ENCODE results near the gene HEATR9. TPM values are rescaled to one million over a fixed set of nuclear protein-coding genes. Genes with fewer than 3 reads are reported as not detected.

The HEATR9 gene
- total and polyA plus RNA-seq, 3 experiments from 2014 or later: 0.55 to 2.6 (median 2.3) TPM

- H3K36me3 Mint-ChIP-seq: peaks cover 23 to 51% (median 42%) of the 10 kb centered on the region in 3 donors
- H3K4me3 Mint-ChIP-seq: peak within 1 kb of the TSS; percentile 92 to 99 (median 97)
- peak within 1 kb of the TSS; percentile 89 to 98 (median 92) for H3K27ac Mint-ChIP-seq
- H3K27ac ChIP-seq (ENCODE audit: low read depth, low read length): peak within 1 kb of the TSS; percentile 84
- H3K4me1 ChIP-seq (ENCODE audit: insufficient read depth, low read length): peaks cover 27% of the 10 kb centered on the region
- H3K27me3 ChIP-seq (ENCODE audit: insufficient read depth, low read length, poor library complexity, severe bottlenecking): no peaks in the 10 kb centered on the region
- H3K27me3 Mint-ChIP-seq: no peaks in the 10 kb centered on the region
- no peaks in the 10 kb centered on the region for H3K9me3 ChIP-seq (ENCODE audit: low read length)
- DNase-seq: peak in 4 of 5 donors; percentile 71 to 92 (median 78)
- peak within 1 kb of the TSS; percentile 76 for H3K4me3 ChIP-seq (ENCODE audit: low read length)
- H3K36me3 ChIP-seq (ENCODE audit: insufficient read depth, low read length): no peaks in the 10 kb centered on the region
- ChIA-PET CTCF (interaction anchor here (0.7 to 15.3 kb wide), 12 partner anchors 9 to 116 kb away, joined by 3 to 144 read pairs (median 5); partner anchors contain the start of genes HEATR9, RDM1 and TAF15), POLR2A (interaction anchor here (0.6 to 4.2 kb wide), 13 partner anchors 9 to 223 kb away, joined by 3 to 100 read pairs (median 7); partner anchors contain the start of genes HEATR9, RDM1 and TAF15)
- no peaks in the 10 kb centered on the region for H3K9me3 Mint-ChIP-seq
- H3K4me1 Mint-ChIP-seq: peaks cover 45 to 57% (median 56%) of the 10 kb centered on the region in 3 donors
Observed at GRCh38 chr17:35879773-35880654, 11.3 kb upstream of the HEATR9 start, which contains the start of gene CCL5. Gene CCL5, minus strand, starts transcription at chr17:35880360.

GRCh38 chr17:35878361-35878760 lies 9.7 kb upstream of the HEATR9 start:
- no peaks in the 10 kb centered on the region for H3K27me3 Mint-ChIP-seq
- ChIA-PET CTCF (interaction anchor here (0.9 to 15.3 kb wide), 5 partner anchors 10 to 53 kb away, joined by 3 to 144 read pairs (median 8); partner anchors contain the start of genes HEATR9 and RDM1), POLR2A (interaction anchor here (0.6 to 4.2 kb wide), 8 partner anchors 9 to 667 kb away, joined by 3 to 100 read pairs (median 4); partner anchors contain the start of gene TAF15)
- H3K4me3 Mint-ChIP-seq: peak overlapping the region; percentile 92 to 99 (median 97)
- peaks cover 32 to 66% (median 46%) of the 10 kb centered on the region in 3 donors for H3K36me3 Mint-ChIP-seq
- H3K36me3 ChIP-seq (ENCODE audit: insufficient read depth, low read length): no peaks in the 10 kb centered on the region
- no peaks in the 10 kb centered on the region for H3K9me3 Mint-ChIP-seq
- peak overlapping the region; percentile 86 to 97 (median 90) for H3K27ac Mint-ChIP-seq
- peak overlapping the region; percentile 84 for H3K27ac ChIP-seq (ENCODE audit: low read depth, low read length)
- DNase-seq: peak in 1 of 5 donors; percentile 26
- peaks cover 33% of the 10 kb centered on the region for H3K4me1 ChIP-seq (ENCODE audit: insufficient read depth, low read length)
- no peaks in the 10 kb centered on the region for H3K9me3 ChIP-seq (ENCODE audit: low read length)
- H3K4me1 Mint-ChIP-seq: peaks cover 53 to 67% (median 62%) of the 10 kb centered on the region in 3 donors
- no peaks in the 10 kb centered on the region for H3K27me3 ChIP-seq (ENCODE audit: insufficient read depth, low read length, poor library complexity, severe bottlenecking)
- H3K4me3 ChIP-seq (ENCODE audit: low read length): peak overlapping the region; percentile 76

GRCh38 chr17:35877345-35878029 lies 8.8 kb upstream of the HEATR9 start:
- H3K36me3 Mint-ChIP-seq: peaks cover 34 to 74% (median 48%) of the 10 kb centered on the region in 3 donors
- Histone ChIP-seq H3K27me3 (ENCODE audit: insufficient read depth, low read length, poor library complexity, severe bottlenecking) (no peaks in the 10 kb centered on the region), H3K4me3 (ENCODE audit: low read length) (peak overlapping the region; percentile 41), H3K27ac (ENCODE audit: low read depth, low read length) (peak overlapping the region; percentile 1), H3K4me1 (ENCODE audit: insufficient read depth, low read length) (peaks cover 33% of the 10 kb centered on the region), H3K36me3 (ENCODE audit: insufficient read depth, low read length) (no peaks in the 10 kb centered on the region), H3K9me3 (ENCODE audit: low read length) (no peaks in the 10 kb centered on the region)
- no peak for DNase-seq
- peaks cover 55 to 69% (median 65%) of the 10 kb centered on the region in 3 donors for H3K4me1 Mint-ChIP-seq
- H3K9me3 Mint-ChIP-seq: no peaks in the 10 kb centered on the region
- H3K4me3 Mint-ChIP-seq: peak overlapping the region; percentile 92 to 99 (median 97)
- no peaks in the 10 kb centered on the region for H3K27me3 Mint-ChIP-seq
- CTCF ChIA-PET: interaction anchor here (0.9 to 15.3 kb wide), 6 partner anchors 9 to 114 kb away, joined by 3 to 144 read pairs (median 6); partner anchors contain the start of gene HEATR9
- H3K27ac Mint-ChIP-seq: peak overlapping the region; percentile 58 to 97 (median 92)
- POLR2A ChIA-PET: interaction anchor here (0.6 to 4.2 kb wide), 8 partner anchors 8 to 52 kb away, joined by 3 to 100 read pairs (median 4); no protein-coding TSS in a partner anchor

GRCh38 chr17:35876534-35876933 lies 7.8 kb upstream of the HEATR9 start:
- H3K4me3 Mint-ChIP-seq: peak overlapping the region; percentile 92 to 99 (median 97)
- Histone ChIP-seq H3K27me3 (ENCODE audit: insufficient read depth, low read length, poor library complexity, severe bottlenecking) (no peaks in the 10 kb centered on the region), H3K4me1 (ENCODE audit: insufficient read depth, low read length) (peaks cover 35% of the 10 kb centered on the region), H3K36me3 (ENCODE audit: insufficient read depth, low read length) (no peaks in the 10 kb centered on the region), H3K4me3 (ENCODE audit: low read length) (peak overlapping the region; percentile 53), H3K9me3 (ENCODE audit: low read length) (no peaks in the 10 kb centered on the region), H3K27ac (ENCODE audit: low read depth, low read length) (peak overlapping the region; percentile 40)
- H3K9me3 Mint-ChIP-seq: no peaks in the 10 kb centered on the region
- H3K27me3 Mint-ChIP-seq: no peaks in the 10 kb centered on the region
- peaks cover 62 to 76% (median 68%) of the 10 kb centered on the region in 3 donors for H3K4me1 Mint-ChIP-seq
- peak overlapping the region; percentile 86 to 93 (median 89) for H3K27ac Mint-ChIP-seq
- POLR2A ChIA-PET: interaction anchor here (1.0 to 4.1 kb wide), 10 partner anchors 10 to 54 kb away, joined by 3 to 37 read pairs (median 6); partner anchors contain the start of gene RDM1
- CTCF ChIA-PET: interaction anchor here (0.7 to 15.3 kb wide), 12 partner anchors 8 to 196 kb away, joined by 3 to 144 read pairs (median 6); no protein-coding TSS in a partner anchor
- H3K36me3 Mint-ChIP-seq: peaks cover 38 to 80% (median 53%) of the 10 kb centered on the region in 3 donors
- no peak for DNase-seq

- Mint-ChIP-seq H3K4me1 (peaks cover 65 to 77% (median 69%) of the 10 kb centered on the region in 3 donors), H3K27ac (peak overlapping the region; percentile 57 to 93 (median 89)), H3K9me3 (no peaks in the 10 kb centered on the region), H3K4me3 (peak overlapping the region; percentile 92 to 99 (median 97)), H3K36me3 (peaks cover 46 to 88% (median 59%) of the 10 kb centered on the region in 3 donors), H3K27me3 (no peaks in the 10 kb centered on the region)
- ChIA-PET POLR2A (interaction anchor here (0.5 to 4.1 kb wide), 12 partner anchors 9 to 317 kb away, joined by 3 to 37 read pairs (median 6); partner anchors contain the start of gene RDM1), CTCF (interaction anchor here (0.7 to 15.3 kb wide), 11 partner anchors 8 to 197 kb away, joined by 3 to 144 read pairs (median 6); no protein-coding TSS in a partner anchor)
- Histone ChIP-seq H3K27ac (ENCODE audit: low read depth, low read length) (peak overlapping the region; percentile 40), H3K4me1 (ENCODE audit: insufficient read depth, low read length) (peaks cover 37% of the 10 kb centered on the region), H3K36me3 (ENCODE audit: insufficient read depth, low read length) (peaks cover 3% of the 10 kb centered on the region), H3K27me3 (ENCODE audit: insufficient read depth, low read length, poor library complexity, severe bottlenecking) (no peaks in the 10 kb centered on the region), H3K9me3 (ENCODE audit: low read length) (no peaks in the 10 kb centered on the region), H3K4me3 (ENCODE audit: low read length) (peak overlapping the region; percentile 53)
- DNase-seq: no peak
Observed at GRCh38 chr17:35875800-35876139, 7.1 kb upstream of the HEATR9 start.

GRCh38 chr17:35875072-35875799 lies 6.5 kb upstream of the HEATR9 start:
- no peaks in the 10 kb centered on the region for H3K9me3 ChIP-seq (ENCODE audit: low read length)
- ChIA-PET POLR2A (interaction anchor here (0.5 to 4.1 kb wide), 8 partner anchors 15 to 203 kb away, joined by 3 to 37 read pairs (median 10); partner anchors contain the start of gene RDM1), CTCF (interaction anchor here (1.5 to 15.3 kb wide), 7 partner anchors 18 to 197 kb away, joined by 4 to 144 read pairs (median 9); no protein-coding TSS in a partner anchor)
- Mint-ChIP-seq H3K9me3 (no peaks in the 10 kb centered on the region), H3K27me3 (no peaks in the 10 kb centered on the region), H3K36me3 (peaks cover 48 to 87% (median 60%) of the 10 kb centered on the region in 3 donors), H3K27ac (peak overlapping the region; percentile 57 to 93 (median 89)), H3K4me3 (peak overlapping the region; percentile 92 to 99 (median 97)), H3K4me1 (peaks cover 62 to 74% (median 66%) of the 10 kb centered on the region in 3 donors)
- H3K4me1 ChIP-seq (ENCODE audit: insufficient read depth, low read length): peaks cover 34% of the 10 kb centered on the region
- DNase-seq: peak in 3 of 5 donors; percentile 22 to 63 (median 53)
- peak overlapping the region; percentile 40 for H3K27ac ChIP-seq (ENCODE audit: low read depth, low read length)
- peak overlapping the region; percentile 53 for H3K4me3 ChIP-seq (ENCODE audit: low read length)
- peaks cover 4% of the 10 kb centered on the region for H3K36me3 ChIP-seq (ENCODE audit: insufficient read depth, low read length)
- no peaks in the 10 kb centered on the region for H3K27me3 ChIP-seq (ENCODE audit: insufficient read depth, low read length, poor library complexity, severe bottlenecking)

Measured in CD8-positive, alpha-beta memory T cell (primary cell).